ENCODE data around the gene ZP1.

GRCh38 chr11:60899046-60899936 lies 31.9 kb downstream of the ZP1 start:
- TF ChIP-seq CTCF (IDR thresholded peaks at IDR 0.05) (peak; percentile 81 to 96 (median 88)), EP300 (IDR thresholded peaks at IDR 0.05) (no peak), POLR2AphosphoS5 (IDR thresholded peaks at IDR 0.05) (no peak)

All from upper lobe of left lung (tissue), 4 donors.